ENCODE results near the gene USP49. TPM values are rescaled to one million over a fixed set of nuclear protein-coding genes. Genes with fewer than 3 reads are reported as not detected.

Gene USP49
- total RNA-seq, 1 donor from 2014 or later: 10.6 TPM

DNA sequence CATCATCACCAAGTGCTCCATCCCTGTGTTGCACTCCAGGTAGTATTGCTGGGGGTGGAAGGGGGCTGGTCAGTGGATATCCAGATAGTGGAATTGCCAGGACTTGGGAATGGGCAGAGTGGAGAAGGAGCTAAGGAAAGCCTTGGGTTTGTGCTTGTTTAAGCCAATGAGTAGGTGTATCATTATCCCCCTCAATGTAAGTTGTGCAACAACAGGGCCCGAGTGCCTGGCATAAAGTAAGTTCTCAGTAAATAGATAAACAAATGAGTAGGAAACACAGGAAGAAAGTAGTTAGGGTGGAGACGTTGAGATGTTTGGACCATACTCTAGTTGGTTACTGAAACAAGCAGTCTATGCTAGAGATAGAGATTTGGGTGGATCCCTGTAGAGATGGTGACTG, 36.6 kb upstream of the USP49 start:
- FAIRE-seq (no peak), DNase-seq (ENCODE audit: low spot score in 2 of 2) (no peak)

- no peak for FAIRE-seq
- DNase-seq (ENCODE audit: low spot score in 2 of 2): no peak
These were observed 34.7 kb upstream of the USP49 start for GRCh38 chr6:41929924-41930323.

DNA sequence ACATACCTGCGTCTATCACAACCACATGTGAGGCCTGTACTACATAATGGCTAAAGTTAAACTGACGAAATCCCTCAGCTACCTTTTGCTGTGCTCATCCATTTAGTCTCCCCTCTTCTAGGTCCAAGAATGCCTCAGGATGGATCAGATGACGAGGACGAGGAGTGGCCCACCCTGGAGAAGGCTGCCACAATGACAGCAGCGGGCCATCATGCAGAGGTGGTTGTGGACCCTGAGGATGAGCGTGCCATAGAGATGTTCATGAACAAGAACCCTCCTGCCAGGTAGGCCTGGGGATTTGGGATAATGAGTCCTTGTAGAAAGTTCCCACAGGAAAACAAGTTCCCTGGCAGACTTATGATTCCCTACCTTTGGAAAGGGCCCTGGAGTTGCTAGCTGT, 32.1 kb upstream of the USP49 start:
- no peak for FAIRE-seq
- no peak for DNase-seq (ENCODE audit: low spot score in 2 of 2)

DNA sequence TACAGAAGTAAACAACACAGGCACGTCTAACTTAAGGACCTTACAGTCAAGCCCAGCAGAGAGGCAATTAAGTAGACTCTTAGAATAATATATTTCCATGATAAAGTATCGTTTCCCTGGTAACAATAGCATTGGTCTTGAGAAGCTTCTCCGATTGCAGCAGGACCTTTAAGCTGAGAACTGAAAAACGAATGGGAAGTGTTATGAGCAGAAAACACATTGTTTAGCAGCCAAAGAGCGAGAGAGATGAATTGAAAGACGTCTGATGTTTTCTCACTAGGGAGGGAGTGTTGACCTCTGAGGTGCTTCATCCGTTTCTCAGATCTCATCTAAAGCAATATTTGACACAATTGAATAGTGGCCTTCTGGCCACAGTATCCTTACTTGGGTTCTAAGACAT, 27.0 kb upstream of the USP49 start:
- DNase-seq (ENCODE audit: low spot score in 2 of 2): no peak
- FAIRE-seq: no peak

- no peak for FAIRE-seq
- no peak for DNase-seq (ENCODE audit: low spot score in 2 of 2)
These were observed 26.5 kb upstream of the USP49 start for GRCh38 chr6:41921712-41921998.

DNA sequence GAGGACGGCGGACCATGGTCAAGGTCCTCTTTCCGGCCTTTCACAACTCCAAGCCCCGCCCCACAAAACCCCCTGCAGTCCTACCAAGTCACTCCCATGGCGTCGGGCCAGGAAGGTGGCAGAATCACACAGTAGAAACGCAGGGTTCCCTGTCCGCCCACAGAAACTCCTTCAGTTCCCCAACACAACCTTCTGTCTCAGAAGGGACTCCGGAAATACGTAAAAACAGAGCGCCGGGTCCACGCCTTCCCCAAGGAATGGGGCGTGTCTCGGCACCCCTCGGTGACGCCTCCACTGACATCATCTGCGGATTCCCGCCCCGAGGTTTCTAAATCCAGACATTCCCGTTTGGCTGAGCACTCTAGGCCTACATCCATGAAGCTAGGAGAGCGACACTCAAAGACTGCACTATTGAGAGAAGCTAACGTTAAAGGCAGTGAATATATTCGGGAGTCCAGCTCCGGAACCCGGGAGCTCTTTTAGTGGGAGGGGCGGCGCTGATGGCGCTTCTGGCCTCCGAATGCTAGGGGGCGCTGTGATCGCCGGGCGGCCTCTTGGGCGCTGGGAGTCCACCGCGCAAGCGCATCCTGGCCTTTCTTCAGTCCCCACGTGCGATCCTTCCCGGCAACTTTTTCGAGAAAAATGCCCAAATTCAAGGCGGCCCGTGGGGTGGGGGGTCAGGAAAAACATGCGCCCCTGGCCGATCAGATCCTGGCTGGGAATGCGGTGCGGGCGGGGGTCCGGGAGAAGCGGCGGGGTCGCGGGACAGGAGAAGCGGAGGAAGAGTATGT, 25.9 kb upstream of the USP49 start, which contains the start of the genes BYSL and MED20:
TSS of gene BYSL (plus strand) at position 579 of the 791 bp plus-strand sequence. CDS start at position 643, 64 bp downstream.
TSS of gene MED20 (minus strand) at position 219 of the 791 bp plus-strand sequence. CDS start at position 98, 121 bp downstream.
- FAIRE-seq: no peak
- DNase-seq (ENCODE audit: low spot score in 2 of 2): peak; percentile 90 to 98

GRCh38 chr6:41917528-41917927, 22.4 kb upstream of the USP49 start:
- no peak for DNase-seq (ENCODE audit: low spot score in 2 of 2)
- no peak for FAIRE-seq

GRCh38 chr6:41914869-41915530, 19.8 kb upstream of the USP49 start:
- FAIRE-seq (no peak), DNase-seq (ENCODE audit: low spot score in 2 of 2) (no peak)

GRCh38 chr6:41914343-41914742, 19.2 kb upstream of the USP49 start:
- DNase-seq (ENCODE audit: low spot score in 2 of 2) (no peak), FAIRE-seq (no peak)

DNA sequence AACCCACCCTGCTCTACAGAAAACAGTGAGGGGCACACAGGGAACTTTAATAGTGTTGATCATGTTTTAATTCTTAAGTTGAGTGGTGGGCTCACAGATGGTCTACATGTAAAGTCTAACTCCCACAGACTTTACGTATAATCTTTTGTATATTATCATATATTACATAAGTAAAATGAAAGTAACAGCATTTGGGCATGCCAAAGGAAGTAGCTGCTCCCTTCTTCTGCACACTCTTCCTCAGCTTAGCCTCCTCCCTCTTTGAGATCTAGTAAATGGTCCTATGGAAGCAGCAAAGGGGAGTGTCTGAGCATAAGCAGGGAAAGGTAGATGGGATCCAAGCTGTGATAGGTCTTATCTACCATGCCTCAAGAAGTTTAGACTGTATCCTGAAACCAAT, 14.6 kb upstream of the USP49 start:
- FAIRE-seq: no peak

GRCh38 chr6:41901882-41902519, 6.8 kb upstream of the USP49 start:
- no peak for DNase-seq (ENCODE audit: low spot score in 2 of 2)
- no peak for FAIRE-seq

More for the DNA sequence above, 14.6 kb upstream of the USP49 start:
- DNase-seq (ENCODE audit: low spot score in 2 of 2): no peak

- DNase-seq (ENCODE audit: low spot score in 2 of 2): no peak
- FAIRE-seq: no peak
These were observed 5.7 kb upstream of the USP49 start for GRCh38 chr6:41900861-41901260.

DNA sequence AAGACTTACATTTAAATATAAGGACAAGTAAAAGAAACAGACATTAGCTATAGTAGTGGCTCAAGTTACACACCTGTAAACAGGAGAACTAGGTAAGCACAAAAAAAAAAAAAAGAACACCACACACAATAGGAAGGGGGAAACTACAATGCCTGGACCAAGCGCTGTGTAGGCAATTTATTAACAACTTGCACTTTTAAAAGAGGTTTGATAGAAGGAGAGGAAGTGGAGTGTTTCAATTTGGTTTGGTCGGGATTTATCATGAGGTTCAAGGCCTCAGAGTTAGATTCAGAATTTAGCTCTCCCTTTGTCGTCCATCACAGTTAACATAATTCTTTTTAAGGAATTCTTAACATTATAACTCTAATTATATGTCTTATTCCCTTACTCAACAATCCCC, 1.1 kb upstream of the USP49 start:
- DNase-seq (ENCODE audit: low spot score in 2 of 2) (no peak), FAIRE-seq (no peak)

DNA sequence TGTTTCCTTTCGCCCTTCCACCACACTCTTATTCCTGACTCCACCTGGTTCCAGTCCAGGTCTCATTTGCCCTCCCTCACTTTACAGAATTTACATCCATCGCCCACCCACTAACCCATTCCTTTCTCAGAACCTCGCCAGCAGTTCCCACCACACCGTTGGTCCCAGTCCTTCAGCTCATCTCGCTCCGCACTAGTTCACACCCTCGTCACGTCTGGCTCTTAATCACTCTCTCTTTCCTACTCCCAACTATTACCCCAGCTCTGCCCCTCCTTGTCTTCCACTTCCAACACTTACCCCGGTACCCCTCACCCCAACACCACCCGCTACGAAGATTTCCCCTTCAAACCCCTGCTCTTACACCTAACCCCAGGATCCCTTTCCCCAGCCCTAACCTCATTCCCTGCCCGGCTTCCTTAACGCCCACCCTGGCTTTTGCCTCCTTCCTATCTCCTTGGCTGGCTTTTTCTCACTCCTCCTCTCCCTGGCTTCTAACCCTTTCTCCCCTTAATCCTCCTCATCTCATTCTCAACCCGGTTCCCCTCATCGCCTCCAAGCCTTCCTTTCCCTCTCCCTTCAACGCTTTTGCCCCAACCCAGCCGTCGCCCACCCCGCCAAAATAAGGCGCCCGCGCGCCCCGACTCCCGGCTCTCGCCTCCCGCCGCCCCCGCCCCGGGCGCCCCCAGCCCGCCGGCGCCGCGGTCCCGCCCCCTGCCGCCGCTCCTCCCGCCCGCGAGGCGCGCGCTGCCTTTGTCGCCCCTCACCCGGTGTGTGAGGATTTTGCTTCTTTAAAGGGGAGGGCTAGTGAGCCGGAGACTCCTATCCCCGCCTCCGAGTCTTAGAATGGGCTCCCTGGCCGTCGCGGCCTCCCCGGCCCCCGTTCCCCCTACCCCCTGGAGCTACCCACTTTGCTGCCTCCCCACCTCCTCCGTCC, 542 bp downstream of the USP49 start:
- DNase-seq (ENCODE audit: low spot score in 2 of 2): peak in 1 of 2 donors; percentile 18
- no peak for FAIRE-seq

- peak in 1 of 2 donors; percentile 15 for DNase-seq (ENCODE audit: low spot score in 2 of 2)
- no peak for FAIRE-seq
These were observed 2.1 kb downstream of the USP49 start for GRCh38 chr6:41892921-41893564.

DNA sequence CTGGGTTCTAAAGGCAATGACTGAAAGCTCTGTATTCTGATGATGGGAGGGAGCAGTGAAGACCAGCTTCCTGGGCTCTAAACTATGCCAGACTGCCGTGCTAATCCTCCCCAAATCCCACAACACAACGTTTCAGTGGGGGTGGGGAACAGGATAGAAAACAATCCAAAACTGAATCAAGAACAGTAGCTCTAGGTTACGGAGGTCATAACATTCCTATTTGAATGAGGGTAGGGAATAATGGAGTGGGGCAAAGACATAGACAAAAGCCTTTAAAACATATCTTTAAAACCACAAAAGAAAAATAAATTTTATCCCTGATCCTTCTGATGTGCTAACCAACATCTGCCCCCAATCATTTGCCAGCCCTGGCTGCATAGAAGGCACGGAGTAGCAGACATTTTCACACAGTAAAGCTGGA, 7.8 kb downstream of the USP49 start:
- DNase-seq (ENCODE audit: low spot score in 2 of 2) (no peak), FAIRE-seq (no peak)

GRCh38 chr6:41885930-41886329, 9.2 kb downstream of the USP49 start:
- no peak for FAIRE-seq
- no peak for DNase-seq (ENCODE audit: low spot score in 2 of 2)

DNA sequence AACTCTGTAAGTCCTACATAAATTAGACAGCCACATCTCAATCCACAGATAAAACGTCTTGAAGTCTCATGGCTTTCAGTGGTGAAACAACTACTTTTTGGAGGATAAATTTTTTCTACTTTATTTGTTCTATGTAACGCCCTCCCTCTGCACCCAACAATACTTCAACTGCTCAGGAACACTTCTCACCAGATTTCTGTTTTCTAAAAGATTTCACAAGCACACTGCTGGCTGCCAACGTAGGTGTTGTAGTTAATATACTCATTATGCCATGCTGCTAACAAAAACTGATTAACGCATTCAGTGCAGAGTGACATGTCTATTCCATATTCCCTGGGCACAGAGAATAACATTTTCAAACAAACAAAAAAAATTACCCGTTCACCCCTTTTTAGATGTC, 10.2 kb downstream of the USP49 start:
- no peak for DNase-seq (ENCODE audit: low spot score in 2 of 2)
- FAIRE-seq: no peak

DNA sequence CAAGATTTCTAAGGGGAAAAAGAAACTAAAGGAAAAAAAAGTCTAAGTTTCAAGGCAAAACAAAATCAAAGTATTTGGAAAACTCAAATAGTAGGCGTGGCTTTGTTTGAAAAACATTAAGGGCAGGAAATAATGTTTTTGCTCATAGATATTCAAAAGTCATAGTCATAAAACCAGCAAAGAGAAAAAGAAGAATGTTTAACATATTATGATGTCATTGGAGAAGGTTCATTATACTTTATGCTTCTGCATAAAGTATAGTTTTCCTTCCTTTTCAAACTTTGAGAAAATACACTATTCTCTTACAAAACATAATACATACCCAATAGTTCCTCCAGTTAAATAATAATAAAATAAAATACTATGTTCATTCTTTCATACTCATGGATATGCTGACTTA, 13.7 kb downstream of the USP49 start:
- FAIRE-seq (no peak), DNase-seq (ENCODE audit: low spot score in 2 of 2) (no peak)

DNA sequence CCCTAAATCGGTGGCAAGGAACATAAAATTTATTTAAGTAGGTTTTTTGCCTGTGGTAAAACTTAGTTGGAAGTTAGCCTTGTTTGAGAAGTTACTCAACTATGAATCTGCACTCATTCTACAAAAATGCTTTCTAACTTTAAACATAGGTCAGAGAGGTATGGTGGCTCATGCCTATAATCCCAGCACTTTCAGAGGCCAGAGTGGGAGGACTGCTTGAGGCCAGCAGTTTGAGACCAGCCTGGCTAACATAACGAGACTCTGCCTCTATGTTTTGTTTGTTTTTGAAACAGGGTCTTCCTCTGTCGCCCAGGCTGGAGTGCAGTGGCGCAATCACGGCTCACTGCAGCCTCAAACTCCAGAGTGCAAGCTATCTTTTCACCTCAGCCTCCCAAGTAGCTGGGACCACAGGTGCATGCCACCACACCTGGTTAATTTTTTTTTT, 16.2 kb downstream of the USP49 start:
- no peak for FAIRE-seq
- DNase-seq (ENCODE audit: low spot score in 2 of 2): no peak
